ENCODE data around the gene RELN. TPM values are rescaled to one million over a fixed set of nuclear protein-coding genes. Genes with fewer than 3 reads are reported as not detected.
"Not testable (repeated sequence)": the region's sequence is repeated elsewhere in the genome, so short reads cannot be mapped to it uniquely, and the experiment has no call there.

Gene RELN
- total and polyA plus RNA-seq, 4 experiments from 2014 or later: not detected

- no peaks in the 10 kb centered on the region for H3K36me3 ChIP-seq (ENCODE audit: insufficient read depth, low read length)
- no peaks in the 10 kb centered on the region for H3K9me3 ChIP-seq (ENCODE audit: control insufficient read depth in 1 of 2, low read length in 2 of 2)
- no peaks in the 10 kb centered on the region for H3K36me3 Mint-ChIP-seq
- DNase-seq: no peak
- ChIA-PET POLR2A (ENCODE audit: partially characterized antibody) (no interaction called here), CTCF (ENCODE audit: partially characterized antibody) (no interaction called here)
- H3K9me3 Mint-ChIP-seq: peaks cover 0 to 4% (median 0%) of the 10 kb centered on the region in 8 donors
- no peaks in the 10 kb centered on the region for H3K4me1 Mint-ChIP-seq
- H3K27me3 Mint-ChIP-seq: peaks cover 0 to 1% of the 10 kb centered on the region in 2 donors
- no peaks in the 10 kb centered on the region for H3K4me1 ChIP-seq (ENCODE audit: insufficient read depth, low read length)
- no peak overlapping the region for H3K4me3 ChIP-seq (ENCODE audit: low read length in 2 of 2)
- no peak overlapping the region for H3K4me3 Mint-ChIP-seq
- intact Hi-C loops (cut with micrococcal nuclease): no loop called here
- no peaks in the 10 kb centered on the region for H3K27me3 ChIP-seq (ENCODE audit: insufficient read depth, low read length)
- no peak overlapping the region for H3K27ac Mint-ChIP-seq
- no peak overlapping the region for H3K27ac ChIP-seq (ENCODE audit: low read depth, low read length)
Measured at GRCh38 chr7:103843689-103844480, 145.6 kb downstream of the RELN start.

GRCh38 chr7:103833401-103833800 is 156.1 kb downstream of the RELN start:
- no peak overlapping the region for H3K4me3 ChIP-seq (ENCODE audit: low read length in 2 of 2)
- DNase-seq: no peak
- ChIA-PET POLR2A (ENCODE audit: partially characterized antibody) (no interaction called here), CTCF (ENCODE audit: partially characterized antibody) (no interaction called here)
- H3K27me3 ChIP-seq (ENCODE audit: insufficient read depth, low read length): no peaks in the 10 kb centered on the region
- no peaks in the 10 kb centered on the region for H3K9me3 ChIP-seq (ENCODE audit: control insufficient read depth in 1 of 2, low read length in 2 of 2)
- H3K36me3 ChIP-seq (ENCODE audit: insufficient read depth, low read length): no peaks in the 10 kb centered on the region
- H3K4me1 ChIP-seq (ENCODE audit: insufficient read depth, low read length): no peaks in the 10 kb centered on the region
- Mint-ChIP-seq H3K4me1 (no peaks in the 10 kb centered on the region), H3K36me3 (no peaks in the 10 kb centered on the region), H3K27ac (no peak overlapping the region), H3K9me3 (peaks cover 0 to 4% (median 0%) of the 10 kb centered on the region in 8 donors), H3K27me3 (peaks cover 2 to 7% of the 10 kb centered on the region in 2 donors), H3K4me3 (no peak overlapping the region)
- intact Hi-C loops (cut with micrococcal nuclease): no loop called here
- H3K27ac ChIP-seq (ENCODE audit: low read depth, low read length): no peak overlapping the region

- no peaks in the 10 kb centered on the region for H3K27me3 ChIP-seq (ENCODE audit: insufficient read depth, low read length)
- H3K27ac Mint-ChIP-seq: no peak overlapping the region
- no peak overlapping the region for H3K4me3 ChIP-seq (ENCODE audit: low read length in 2 of 2)
- H3K9me3 Mint-ChIP-seq: peaks cover 0 to 3% (median 0%) of the 10 kb centered on the region in 8 donors
- ChIA-PET POLR2A (ENCODE audit: partially characterized antibody) (no interaction called here), CTCF (ENCODE audit: partially characterized antibody) (no interaction called here)
- H3K4me1 ChIP-seq (ENCODE audit: insufficient read depth, low read length): no peaks in the 10 kb centered on the region
- H3K36me3 ChIP-seq (ENCODE audit: insufficient read depth, low read length): no peaks in the 10 kb centered on the region
- DNase-seq: no peak
- H3K36me3 Mint-ChIP-seq: no peaks in the 10 kb centered on the region
- no peaks in the 10 kb centered on the region for H3K4me1 Mint-ChIP-seq
- intact Hi-C loops (cut with micrococcal nuclease): no loop called here
- peaks cover 2 to 5% of the 10 kb centered on the region in 2 donors for H3K27me3 Mint-ChIP-seq
- no peaks in the 10 kb centered on the region for H3K9me3 ChIP-seq (ENCODE audit: control insufficient read depth in 1 of 2, low read length in 2 of 2)
- no peak overlapping the region for H3K27ac ChIP-seq (ENCODE audit: low read depth, low read length)
- H3K4me3 Mint-ChIP-seq: no peak overlapping the region
Measured at GRCh38 chr7:103832438-103832837, 157.0 kb downstream of the RELN start.

- no peak overlapping the region for H3K27ac ChIP-seq (ENCODE audit: low read depth, low read length)
- Mint-ChIP-seq H3K27me3 (peaks cover 0 to 1% of the 10 kb centered on the region in 2 donors), H3K9me3 (peaks cover 0 to 6% (median 2%) of the 10 kb centered on the region in 8 donors), H3K4me1 (no peaks in the 10 kb centered on the region), H3K36me3 (no peaks in the 10 kb centered on the region), H3K4me3 (no peak overlapping the region), H3K27ac (no peak overlapping the region)
- H3K27me3 ChIP-seq (ENCODE audit: insufficient read depth, low read length): no peaks in the 10 kb centered on the region
- ChIA-PET POLR2A (ENCODE audit: partially characterized antibody) (no interaction called here), CTCF (ENCODE audit: partially characterized antibody) (no interaction called here)
- H3K9me3 ChIP-seq (ENCODE audit: control insufficient read depth in 1 of 2, low read length in 2 of 2): no peaks in the 10 kb centered on the region
- no peaks in the 10 kb centered on the region for H3K4me1 ChIP-seq (ENCODE audit: insufficient read depth, low read length)
- H3K4me3 ChIP-seq (ENCODE audit: low read length in 2 of 2): no peak overlapping the region
- DNase-seq: no peak
- H3K36me3 ChIP-seq (ENCODE audit: insufficient read depth, low read length): no peaks in the 10 kb centered on the region
- intact Hi-C loops (cut with micrococcal nuclease): no loop called here
Measured at GRCh38 chr7:103824251-103824650, 165.2 kb downstream of the RELN start.

- H3K9me3 Mint-ChIP-seq: peaks cover 0 to 6% (median 2%) of the 10 kb centered on the region in 8 donors
- Histone ChIP-seq H3K4me1 (ENCODE audit: insufficient read depth, low read length) (no peaks in the 10 kb centered on the region), H3K9me3 (ENCODE audit: control insufficient read depth in 1 of 2, low read length in 2 of 2) (no peaks in the 10 kb centered on the region), H3K27ac (ENCODE audit: low read depth, low read length) (no peak overlapping the region), H3K36me3 (ENCODE audit: insufficient read depth, low read length) (no peaks in the 10 kb centered on the region), H3K27me3 (ENCODE audit: insufficient read depth, low read length) (no peaks in the 10 kb centered on the region), H3K4me3 (ENCODE audit: low read length in 2 of 2) (no peak overlapping the region)
- H3K27ac Mint-ChIP-seq: no peak overlapping the region
- H3K4me3 Mint-ChIP-seq: no peak overlapping the region
- H3K36me3 Mint-ChIP-seq: no peaks in the 10 kb centered on the region
- peaks cover 0 to 1% of the 10 kb centered on the region in 2 donors for H3K27me3 Mint-ChIP-seq
- POLR2A ChIA-PET (ENCODE audit: partially characterized antibody): no interaction called here
- DNase-seq: no peak
- intact Hi-C loops (cut with micrococcal nuclease): no loop called here
- H3K4me1 Mint-ChIP-seq: no peaks in the 10 kb centered on the region
- CTCF ChIA-PET (ENCODE audit: partially characterized antibody): no interaction called here
Measured at GRCh38 chr7:103823084-103823483, 166.4 kb downstream of the RELN start.

- H3K36me3 ChIP-seq (ENCODE audit: insufficient read depth, low read length): no peaks in the 10 kb centered on the region
- no peaks in the 10 kb centered on the region for H3K9me3 ChIP-seq (ENCODE audit: control insufficient read depth in 1 of 2, low read length in 2 of 2)
- no peak overlapping the region for H3K4me3 Mint-ChIP-seq
- no peaks in the 10 kb centered on the region for H3K36me3 Mint-ChIP-seq
- no peak overlapping the region for H3K27ac ChIP-seq (ENCODE audit: low read depth, low read length)
- intact Hi-C loops (cut with micrococcal nuclease): no loop called here
- no peaks in the 10 kb centered on the region for H3K4me1 ChIP-seq (ENCODE audit: insufficient read depth, low read length)
- ChIA-PET POLR2A (ENCODE audit: partially characterized antibody) (no interaction called here), CTCF (ENCODE audit: partially characterized antibody) (no interaction called here)
- H3K4me1 Mint-ChIP-seq: no peaks in the 10 kb centered on the region
- peaks cover 0 to 6% (median 3%) of the 10 kb centered on the region in 8 donors for H3K9me3 Mint-ChIP-seq
- no peak overlapping the region for H3K4me3 ChIP-seq (ENCODE audit: low read length in 2 of 2)
- H3K27me3 Mint-ChIP-seq: peaks cover 0 to 1% of the 10 kb centered on the region in 2 donors
- no peak for DNase-seq
- H3K27me3 ChIP-seq (ENCODE audit: insufficient read depth, low read length): no peaks in the 10 kb centered on the region
- H3K27ac Mint-ChIP-seq: no peak overlapping the region
Measured at GRCh38 chr7:103821092-103821491, 168.4 kb downstream of the RELN start.

GRCh38 chr7:103815972-103816371 is 173.5 kb downstream of the RELN start:
- peaks cover 16 to 19% (median 19%) of the 10 kb centered on the region in 4 donors for H3K4me1 Mint-ChIP-seq
- H3K4me3 Mint-ChIP-seq; DNase-seq; H3K27ac ChIP-seq (ENCODE audit: low read depth, low read length); H3K9me3 ChIP-seq (ENCODE audit: control insufficient read depth in 1 of 2, low read length in 2 of 2); H3K27me3 Mint-ChIP-seq; H3K9me3 Mint-ChIP-seq; POLR2A ChIA-PET (ENCODE audit: partially characterized antibody); H3K27ac Mint-ChIP-seq; H3K27me3 ChIP-seq (ENCODE audit: insufficient read depth, low read length); H3K4me3 ChIP-seq (ENCODE audit: low read length in 2 of 2); H3K36me3 Mint-ChIP-seq; CTCF ChIA-PET (ENCODE audit: partially characterized antibody); H3K36me3 ChIP-seq (ENCODE audit: insufficient read depth, low read length); intact Hi-C loops (cut with micrococcal nuclease): not testable (repeated sequence)
- peaks cover 15% of the 10 kb centered on the region for H3K4me1 ChIP-seq (ENCODE audit: insufficient read depth, low read length)

Measured in CD4-positive, alpha-beta memory T cell (primary cell).